ENCODE measurements around the gene ICAM5.
A peak's percentile ranks its signal among the peaks of the same experiment; 100 is the strongest.
"Not testable (repeated sequence)": the region's sequence is repeated elsewhere in the genome, so short reads cannot be mapped to it uniquely, and the experiment has no call there.

Gene ICAM5

GRCh38 chr19:10270616-10271394, 18.9 kb upstream of the ICAM5 start, which contains the start of gene ICAM1:
Gene ICAM1, plus strand, starts transcription at chr19:10271120. Its CDS starts 40 bp downstream, at chr19:10271160.
- peak; percentile 92 for DNase-seq (ENCODE audit: low read depth)

GRCh38 chr19:10271543-10272086, 18.1 kb upstream of the ICAM5 start:
- peak; percentile 68 for DNase-seq (ENCODE audit: low read depth)

GRCh38 chr19:10274589-10274988, 15.2 kb upstream of the ICAM5 start:
- no peak for DNase-seq (ENCODE audit: low read depth)

GRCh38 chr19:10277795-10278589, 11.8 kb upstream of the ICAM5 start:
- DNase-seq (ENCODE audit: low read depth) = no peak

- no peak for DNase-seq (ENCODE audit: low read depth)
These were observed 10.8 kb upstream of the ICAM5 start for GRCh38 chr19:10278935-10279334.

GRCh38 chr19:10279737-10280442, 9.9 kb upstream of the ICAM5 start:
- DNase-seq (ENCODE audit: low read depth) = no peak

GRCh38 chr19:10282043-10282442, 7.7 kb upstream of the ICAM5 start:
- DNase-seq (ENCODE audit: low read depth) = not testable (repeated sequence)

GRCh38 chr19:10283301-10284064, 6.3 kb upstream of the ICAM5 start:
- DNase-seq (ENCODE audit: low read depth) = no peak

GRCh38 chr19:10284065-10284959, 5.4 kb upstream of the ICAM5 start:
- DNase-seq (ENCODE audit: low read depth) = no peak

GRCh38 chr19:10284960-10285278, 4.8 kb upstream of the ICAM5 start:
- DNase-seq (ENCODE audit: low read depth) = no peak

- DNase-seq (ENCODE audit: low read depth) = no peak
These were observed 4.4 kb upstream of the ICAM5 start for GRCh38 chr19:10285393-10285792.

- DNase-seq (ENCODE audit: low read depth) = peak; percentile 26
These were observed 2.7 kb upstream of the ICAM5 start, which contains the start of gene ICAM4 for GRCh38 chr19:10286803-10287737. Gene ICAM4, plus strand, starts transcription at chr19:10286955. Its CDS starts 58 bp downstream, at chr19:10287013.

- peak; percentile 87 for DNase-seq (ENCODE audit: low read depth)
These were observed 1.0 kb upstream of the ICAM5 start for GRCh38 chr19:10288662-10289166.

- DNase-seq (ENCODE audit: low read depth) = peak; percentile 90
These were observed 451 bp upstream of the ICAM5 start for GRCh38 chr19:10289167-10289835.

GRCh38 chr19:10290357-10290875, 664 bp downstream of the ICAM5 start:
- peak; percentile 43 for DNase-seq (ENCODE audit: low read depth)

- peak; percentile 71 for DNase-seq (ENCODE audit: low read depth)
These were observed 1.3 kb downstream of the ICAM5 start for GRCh38 chr19:10290876-10291553.

- peak; percentile 19 for DNase-seq (ENCODE audit: low read depth)
These were observed 1.9 kb downstream of the ICAM5 start for GRCh38 chr19:10291554-10292205.

Data from ELR (cell line).